Measurements from ENCODE around the gene CD46.

CD46 gene

GRCh38 chr1:207828485-207829158, 76.8 kb downstream of the CD46 start:
- DNase-seq (ENCODE audit: low spot score), result peak; percentile 84

- no peak for DNase-seq (ENCODE audit: low spot score)
These were observed 77.7 kb downstream of the CD46 start for GRCh38 chr1:207829576-207829975.

- no peak for DNase-seq (ENCODE audit: low spot score)
These were observed 78.9 kb downstream of the CD46 start for GRCh38 chr1:207830788-207831187.

GRCh38 chr1:207831517-207832327, 79.9 kb downstream of the CD46 start:
- DNase-seq (ENCODE audit: low spot score), result no peak

GRCh38 chr1:207832796-207833195, 80.9 kb downstream of the CD46 start:
- no peak for DNase-seq (ENCODE audit: low spot score)

GRCh38 chr1:207833381-207833780, 81.5 kb downstream of the CD46 start:
- no peak for DNase-seq (ENCODE audit: low spot score)

GRCh38 chr1:207833956-207834660, 82.3 kb downstream of the CD46 start:
- no peak for DNase-seq (ENCODE audit: low spot score)

GRCh38 chr1:207835958-207836357, 84.1 kb downstream of the CD46 start:
- no peak for DNase-seq (ENCODE audit: low spot score)

- no peak for DNase-seq (ENCODE audit: low spot score)
These were observed 84.9 kb downstream of the CD46 start for GRCh38 chr1:207836591-207837347.

GRCh38 chr1:207837673-207838072, 85.8 kb downstream of the CD46 start:
- no peak for DNase-seq (ENCODE audit: low spot score)

- no peak for DNase-seq (ENCODE audit: low spot score)
These were observed 86.6 kb downstream of the CD46 start for GRCh38 chr1:207838156-207839082.

- no peak for DNase-seq (ENCODE audit: low spot score)
These were observed 87.2 kb downstream of the CD46 start for GRCh38 chr1:207839083-207839413.

GRCh38 chr1:207840380-207840779, 88.5 kb downstream of the CD46 start:
- no peak for DNase-seq (ENCODE audit: low spot score)

- DNase-seq (ENCODE audit: low spot score), result no peak
These were observed 89.4 kb downstream of the CD46 start for GRCh38 chr1:207841293-207841692.

- no peak for DNase-seq (ENCODE audit: low spot score)
These were observed 90.0 kb downstream of the CD46 start for GRCh38 chr1:207841901-207842300.

GRCh38 chr1:207842506-207842905, 90.7 kb downstream of the CD46 start:
- DNase-seq (ENCODE audit: low spot score), result no peak

- no peak for DNase-seq (ENCODE audit: low spot score)
These were observed 92.5 kb downstream of the CD46 start for GRCh38 chr1:207844371-207844770.
